HG02840 (cell line): ENCODE results near the gene ALX3.
"Not testable (repeated sequence)": the region's sequence is repeated elsewhere in the genome, so short reads cannot be mapped to it uniquely, and the experiment has no call there.

Source experiments
- ATAC-seq: cut with Tn5 transposase; IDR thresholded peaks from one replicate; pipeline ENCODE4 v1.9.1; 2021; ENCODE audit warnings: mild to moderate bottlenecking, moderate library complexity, moderate number of reproducible peaks; ENCODE audit not compliant: unreplicated experiment, low FRiP score

The ALX3 gene

DNA sequence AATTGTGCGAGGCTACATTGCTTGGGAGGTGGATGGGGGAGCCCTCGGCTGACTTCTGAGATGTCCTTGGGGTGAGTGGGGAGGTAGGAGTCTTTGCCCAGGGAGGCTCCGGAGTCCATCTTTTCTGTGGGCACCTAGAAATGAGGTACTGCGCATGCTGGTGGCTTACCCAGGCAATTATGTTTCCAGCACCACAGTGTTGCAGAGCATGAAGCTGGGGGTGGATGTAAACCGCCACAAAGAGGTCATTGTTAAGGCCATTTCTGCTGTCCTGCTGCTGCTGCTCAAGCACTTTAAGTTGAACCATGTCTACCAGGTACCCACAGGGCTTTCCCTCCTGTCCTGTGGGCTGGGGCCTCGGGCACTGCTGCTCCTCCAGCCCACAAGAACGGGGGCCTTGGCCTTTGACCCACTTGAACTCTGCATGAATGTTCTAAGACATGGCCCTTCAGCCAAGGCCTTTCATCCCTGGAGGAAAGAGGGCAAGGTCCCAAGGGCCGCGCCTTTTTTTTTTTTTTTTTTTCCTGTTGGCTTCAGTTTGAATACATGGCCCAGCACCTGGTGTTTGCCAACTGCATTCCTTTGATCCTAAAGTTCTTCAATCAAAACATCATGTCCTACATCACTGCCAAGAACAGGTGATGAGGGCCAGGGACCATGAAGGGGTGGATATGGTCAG lies 21.4 kb downstream of the ALX3 start:
- no peak for ATAC-seq

DNA sequence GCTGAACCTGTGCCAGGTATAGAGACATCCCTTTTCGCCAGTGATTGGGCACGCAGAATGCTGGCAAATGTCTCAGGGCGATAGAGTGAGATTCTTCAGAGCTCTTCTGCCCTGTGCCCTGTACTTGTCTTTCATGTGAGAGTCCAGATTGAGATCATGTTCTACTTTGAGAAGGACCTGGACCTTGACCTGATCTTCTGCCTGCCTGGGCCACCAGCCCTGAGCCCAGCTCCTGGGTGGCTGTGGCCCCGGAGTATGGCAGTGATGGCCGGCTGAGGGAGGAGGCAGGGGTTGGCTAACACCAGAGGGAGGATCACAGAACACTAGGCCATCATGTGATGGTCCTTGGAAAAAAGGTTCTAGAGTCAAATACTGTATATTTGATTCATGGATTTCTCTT lies 22.2 kb downstream of the ALX3 start:
- no peak for ATAC-seq

DNA sequence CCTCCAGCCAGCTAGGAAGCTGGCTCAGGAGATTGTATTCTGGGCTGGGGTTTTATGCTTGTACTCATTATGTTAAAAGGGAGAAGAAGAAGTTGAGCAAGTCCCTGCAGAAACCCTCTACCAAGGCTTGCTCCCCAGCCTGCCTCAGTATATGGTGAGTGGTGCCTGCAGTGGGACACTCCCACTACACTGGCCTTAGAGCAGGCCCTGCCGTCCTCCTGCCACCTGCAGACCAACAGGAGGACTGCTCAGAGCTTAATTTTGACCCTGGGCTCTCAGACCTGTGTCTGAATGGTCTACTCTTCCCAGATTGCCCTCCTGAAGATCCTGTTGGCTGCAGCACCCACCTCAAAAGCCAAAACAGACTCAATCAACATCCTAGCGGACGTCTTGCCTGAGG lies 23.0 kb downstream of the ALX3 start:
- no peak for ATAC-seq

DNA sequence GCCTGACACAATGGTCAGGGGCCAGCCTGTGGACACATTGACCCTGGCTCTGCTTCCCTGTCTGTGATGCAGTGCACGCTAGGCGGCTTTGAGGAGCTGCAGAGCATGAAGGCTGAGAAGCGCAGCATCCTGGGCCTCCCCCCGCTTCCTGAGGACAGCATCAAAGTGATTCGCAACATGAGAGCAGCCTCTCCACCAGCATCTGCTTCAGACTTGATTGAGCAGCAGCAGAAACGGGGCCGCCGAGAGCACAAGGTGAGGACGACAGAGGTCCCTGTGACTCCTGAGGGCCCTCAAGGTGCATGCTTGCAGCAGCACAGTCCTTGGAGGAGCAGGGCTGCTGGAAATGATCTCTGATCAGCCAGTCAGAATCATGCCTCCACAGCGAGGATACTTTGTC lies 27.5 kb downstream of the ALX3 start:
- no peak for ATAC-seq

DNA sequence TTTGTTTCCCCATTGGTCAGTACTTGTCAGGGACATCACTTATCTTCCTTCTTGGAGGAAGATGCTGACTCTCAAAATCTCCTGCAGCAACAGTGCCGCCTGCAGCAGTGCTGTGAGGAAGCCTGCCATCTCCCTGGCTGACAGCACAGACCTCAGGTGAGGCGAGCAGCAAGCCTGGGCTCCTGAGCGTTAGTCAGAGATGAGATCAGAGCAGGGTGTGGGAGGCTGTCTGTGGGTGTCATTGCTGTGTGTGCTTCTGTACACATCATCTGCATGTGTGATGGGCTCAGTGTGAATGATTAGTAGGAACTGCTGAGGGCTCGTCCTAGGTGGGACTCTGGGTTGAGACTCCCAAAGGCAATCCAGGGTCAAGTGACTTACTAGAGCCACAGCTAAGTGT lies 29.9 kb downstream of the ALX3 start:
- ATAC-seq, result no peak

DNA sequence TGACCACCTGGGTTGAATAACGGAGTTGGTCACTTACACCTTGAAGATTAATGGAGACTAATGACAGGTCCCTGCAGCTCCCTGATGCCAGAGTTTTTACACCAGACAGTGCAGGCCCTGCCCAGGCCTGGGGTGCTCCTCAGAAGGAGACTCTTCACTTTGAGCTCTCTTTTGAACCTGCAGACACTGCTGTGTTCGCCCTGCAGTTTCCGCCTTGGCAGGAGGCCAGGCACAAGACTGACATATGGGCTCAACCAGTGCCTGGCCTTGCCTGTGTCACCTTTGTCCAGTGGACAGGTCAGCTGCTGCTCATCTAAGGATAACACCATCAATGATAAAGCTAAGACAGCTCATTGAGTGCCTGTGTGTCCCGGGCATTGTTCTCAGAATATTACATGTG lies 30.8 kb downstream of the ALX3 start:
- no peak for ATAC-seq

DNA sequence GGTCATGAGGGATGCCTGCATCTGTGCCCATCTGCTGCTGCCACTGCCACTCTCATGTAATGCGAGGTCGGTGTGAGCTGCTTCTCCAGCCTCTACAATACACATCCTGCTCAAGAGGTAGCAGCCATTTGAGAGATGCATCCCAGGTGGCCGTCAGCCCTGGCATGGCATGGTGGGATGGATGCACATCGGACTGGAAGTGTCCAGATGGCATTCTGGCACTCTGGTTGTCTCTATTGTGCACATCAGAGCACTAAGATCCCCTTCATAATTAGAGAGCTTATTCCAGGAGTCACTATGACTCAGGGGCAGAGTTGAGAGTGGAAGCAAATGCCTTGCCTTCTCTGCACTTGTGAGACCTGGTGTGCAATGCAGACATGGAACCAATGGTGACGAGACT lies 32.2 kb downstream of the ALX3 start:
- no peak for ATAC-seq

DNA sequence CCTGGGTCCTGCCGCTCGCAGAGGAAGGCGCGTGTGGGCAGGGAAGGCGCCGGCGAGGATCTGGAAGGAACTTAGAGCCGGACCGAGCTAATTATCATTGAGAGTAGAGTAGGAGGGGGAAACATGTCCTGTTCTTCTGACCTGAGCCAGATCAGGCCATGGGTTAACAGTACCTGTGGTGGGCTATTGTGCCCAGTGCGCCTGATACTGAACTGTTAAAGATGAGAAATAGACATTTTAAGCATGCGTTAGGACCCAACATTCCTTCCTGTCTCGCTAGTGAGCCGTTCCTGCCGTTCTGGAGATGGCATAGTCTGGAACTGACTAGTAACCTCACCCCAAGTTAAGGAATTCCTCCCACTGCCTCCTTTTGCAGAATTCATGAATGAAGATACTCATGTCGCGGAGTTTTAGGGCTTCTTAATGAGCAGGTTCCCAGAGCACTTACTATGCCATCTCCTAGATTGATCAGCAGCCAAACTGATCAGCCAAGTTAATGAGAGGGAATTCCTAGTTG lies 35.2 kb downstream of the ALX3 start:
- no peak for ATAC-seq

DNA sequence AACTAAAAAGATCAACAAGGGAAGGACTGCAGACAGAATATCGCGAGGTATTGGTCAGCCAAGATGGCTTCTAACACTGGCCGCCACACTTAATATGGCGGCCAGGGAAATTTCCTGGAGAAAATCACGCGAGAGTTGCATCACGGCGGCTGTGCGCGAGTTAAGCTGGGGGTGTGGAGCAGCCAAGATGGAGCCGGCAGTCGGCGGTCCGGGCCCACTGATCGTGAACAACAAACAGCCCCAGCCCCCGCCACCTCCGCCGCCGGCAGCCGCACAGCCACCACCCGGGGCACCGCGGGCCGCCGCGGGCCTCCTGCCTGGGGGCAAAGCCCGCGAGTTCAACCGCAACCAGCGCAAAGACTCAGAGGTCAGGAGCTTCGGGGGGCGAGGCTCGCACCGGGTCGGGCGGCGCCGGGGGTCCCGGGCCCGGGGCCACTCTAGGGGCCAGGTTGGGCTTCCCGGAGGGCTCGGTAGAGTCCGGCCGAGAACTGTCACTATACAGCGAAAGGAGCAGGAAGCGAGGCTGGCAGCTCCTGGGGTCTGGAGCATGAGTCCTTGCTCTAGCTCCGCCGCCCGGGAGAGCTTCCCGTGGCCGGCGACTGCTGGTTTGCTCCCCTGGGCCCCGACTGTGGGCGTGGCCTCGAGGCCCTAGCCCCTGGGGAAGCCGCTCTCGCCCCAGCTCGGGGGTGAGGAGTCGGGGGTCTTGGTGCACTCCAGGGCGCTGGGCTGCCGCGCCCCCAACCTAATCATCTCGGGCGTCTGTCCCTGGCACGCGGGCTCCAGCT lies 35.8 kb downstream of the ALX3 start, which contains the start of gene STRIP1:
TSS of gene STRIP1 (plus strand) at position 174 of the 785 bp plus-strand sequence. CDS start at position 188, 14 bp downstream.
- ATAC-seq, result peak; percentile 84

DNA sequence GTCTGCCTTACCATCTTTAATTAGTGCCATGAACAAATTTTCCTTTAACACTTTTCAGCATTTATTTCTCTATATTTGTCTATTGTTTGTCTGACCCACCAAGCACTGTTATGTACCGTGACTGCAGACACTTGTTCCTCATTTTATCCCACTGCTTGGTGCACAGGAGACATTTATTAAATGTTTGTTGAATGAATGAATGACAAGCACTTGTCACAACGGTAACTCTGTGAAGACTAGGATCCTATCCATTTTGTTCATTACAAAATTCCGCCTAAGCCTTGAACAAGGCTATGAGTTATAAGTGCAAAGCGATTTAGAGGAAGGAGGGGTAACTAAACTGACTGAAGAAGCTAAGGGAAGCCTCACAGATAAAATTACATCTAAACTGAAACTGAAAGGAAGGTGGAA lies 36.4 kb downstream of the ALX3 start:
- no peak for ATAC-seq

DNA sequence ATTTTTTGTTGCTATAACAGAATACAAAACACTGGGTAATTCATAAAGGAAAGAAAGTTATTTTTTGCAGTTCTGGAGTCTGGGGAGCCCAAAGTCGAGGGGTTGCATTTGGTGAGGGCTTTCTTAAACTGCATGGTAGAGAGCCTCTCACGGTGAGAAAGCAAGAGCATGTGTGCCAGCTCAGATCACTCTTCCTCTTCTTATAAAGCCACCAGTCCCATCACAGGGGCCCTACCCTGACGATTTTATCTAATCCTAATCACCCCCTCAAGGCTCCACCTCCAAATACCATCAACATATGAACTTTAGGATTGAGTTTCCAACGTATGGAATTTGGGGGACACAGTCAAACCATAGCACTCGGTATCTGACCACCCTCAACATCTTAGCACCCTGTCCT lies 37.1 kb downstream of the ALX3 start:
- ATAC-seq, result no peak

DNA sequence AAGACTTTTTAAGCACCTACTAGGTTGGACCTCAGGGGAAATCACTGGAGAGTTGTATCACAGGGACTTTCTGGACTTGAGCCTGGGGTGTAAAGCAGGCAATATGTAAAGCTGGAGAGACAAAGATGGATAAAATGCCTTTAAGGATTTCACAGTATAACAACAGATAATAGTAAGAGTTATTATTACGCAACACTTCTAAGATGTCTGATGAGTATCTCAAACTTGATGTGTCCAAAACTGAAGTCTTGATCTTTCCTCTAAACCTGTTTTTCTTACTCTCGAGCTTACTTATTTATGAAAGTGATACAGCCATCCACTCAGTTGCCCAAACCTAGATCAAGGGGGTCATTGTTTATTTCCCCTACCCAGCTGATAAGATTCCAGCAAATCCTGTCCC lies 38.1 kb downstream of the ALX3 start:
- no peak for ATAC-seq

DNA sequence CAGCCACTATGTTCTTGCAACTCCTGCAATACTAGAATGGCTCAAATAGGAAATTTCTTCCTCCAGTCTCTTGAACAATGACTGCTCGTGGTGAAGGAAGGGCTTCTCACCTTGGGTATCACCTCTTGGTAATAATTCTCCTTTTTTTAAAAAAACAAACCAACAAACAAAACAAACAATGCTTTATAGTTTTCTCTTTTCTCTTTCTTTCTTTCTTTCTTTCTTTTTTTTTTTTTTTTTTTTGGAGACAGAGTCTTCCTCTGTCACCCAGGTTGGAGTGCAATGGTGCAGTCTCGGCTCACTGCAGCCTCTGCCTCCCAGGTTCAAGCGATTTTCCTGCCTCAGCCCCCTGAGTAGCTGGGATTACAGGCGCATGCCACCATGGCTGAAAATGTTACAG lies 39.8 kb downstream of the ALX3 start:
- ATAC-seq, result not testable (repeated sequence)

DNA sequence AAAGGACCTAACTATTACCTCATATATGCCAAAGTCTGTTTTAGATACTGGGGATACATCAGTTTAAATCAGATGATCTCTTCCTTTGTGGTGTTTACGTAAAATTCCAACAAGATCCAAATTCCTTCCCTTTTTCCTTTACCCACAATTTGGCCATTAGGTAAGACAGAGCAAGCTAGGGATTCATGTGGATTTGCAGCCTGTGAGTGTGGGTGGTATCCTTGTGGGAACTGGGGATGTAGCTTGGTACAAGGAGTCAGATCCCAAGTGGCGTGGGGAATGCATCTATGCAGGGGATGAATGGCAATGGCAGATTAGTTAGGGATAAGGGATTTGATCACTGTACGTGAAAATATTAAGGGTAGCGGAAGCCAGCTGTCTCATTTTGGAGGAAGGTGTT lies 45.9 kb downstream of the ALX3 start:
- no peak for ATAC-seq

DNA sequence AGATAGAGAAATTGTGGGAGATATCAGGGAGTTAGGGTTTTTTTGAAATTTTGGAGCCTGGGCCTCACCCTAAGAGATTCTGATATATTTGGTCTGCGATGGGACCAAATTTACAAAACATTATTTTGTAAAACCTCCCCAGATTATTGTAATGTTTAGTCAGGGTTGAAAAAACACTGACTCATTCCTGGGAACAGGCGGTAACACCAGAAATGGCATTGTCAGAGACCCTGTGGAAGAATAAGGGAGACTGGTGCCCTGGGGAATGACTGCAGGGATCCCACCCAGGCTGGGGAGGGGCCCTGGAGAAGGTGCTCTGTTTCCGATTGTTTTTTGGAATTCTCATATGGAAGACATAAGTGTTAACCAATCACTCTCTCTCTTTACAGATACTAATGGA lies 49.2 kb downstream of the ALX3 start:
- ATAC-seq, result no peak

DNA sequence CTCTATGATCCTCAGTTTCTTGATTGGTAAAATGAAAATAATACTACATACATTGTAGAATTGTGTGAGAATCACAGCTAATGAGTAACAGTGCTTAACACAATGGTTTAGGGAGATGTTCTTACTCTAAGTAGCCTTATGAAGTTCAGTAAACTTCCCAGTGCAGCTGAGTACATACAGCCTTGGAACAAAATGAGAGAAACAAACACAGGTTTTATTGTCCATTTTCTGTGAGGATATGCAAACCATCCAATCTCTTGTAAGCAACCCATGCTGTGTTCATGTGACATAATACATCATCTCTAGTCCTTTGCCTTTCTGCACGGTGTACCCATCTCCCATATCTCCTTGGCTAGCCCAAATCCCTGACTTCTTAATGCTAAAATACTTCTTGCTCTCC lies 50.7 kb downstream of the ALX3 start:
- ATAC-seq, result no peak

DNA sequence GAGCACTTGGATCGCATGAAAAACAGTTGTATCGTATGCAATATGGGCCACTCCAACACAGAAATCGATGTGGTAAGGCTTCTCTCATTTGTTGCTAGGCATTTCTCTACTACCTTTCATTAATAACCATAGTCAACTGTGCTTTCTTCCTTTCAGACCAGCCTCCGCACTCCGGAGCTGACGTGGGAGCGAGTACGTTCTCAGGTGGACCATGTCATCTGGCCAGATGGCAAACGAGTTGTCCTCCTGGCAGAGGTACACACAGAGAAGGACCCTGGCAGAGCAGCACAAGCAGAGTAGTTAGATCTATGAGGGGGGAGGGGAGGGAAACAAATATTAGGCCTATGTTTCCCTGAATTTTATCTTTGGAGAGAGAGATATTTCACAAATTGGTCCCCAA lies 52.1 kb downstream of the ALX3 start:
- no peak for ATAC-seq

DNA sequence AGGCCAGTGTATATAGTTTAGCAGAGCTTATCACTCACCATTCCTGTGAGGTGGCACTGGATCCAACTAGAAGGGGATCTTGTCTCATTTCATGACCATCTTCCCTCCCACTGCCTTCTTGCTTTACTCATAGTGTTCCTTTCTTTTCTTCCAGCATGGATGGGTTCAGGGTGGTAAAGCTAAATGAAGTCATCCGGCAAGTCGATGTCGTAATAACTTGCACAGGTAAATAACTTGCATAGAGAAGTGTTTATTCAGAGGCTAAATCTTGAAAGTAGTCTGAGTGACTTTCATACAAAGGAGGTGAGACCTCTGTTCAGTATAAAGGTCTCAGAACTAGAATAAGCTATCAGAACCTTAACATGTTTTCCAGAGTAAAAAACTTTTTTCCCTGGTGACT lies 52.7 kb downstream of the ALX3 start:
- ATAC-seq, result no peak

DNA sequence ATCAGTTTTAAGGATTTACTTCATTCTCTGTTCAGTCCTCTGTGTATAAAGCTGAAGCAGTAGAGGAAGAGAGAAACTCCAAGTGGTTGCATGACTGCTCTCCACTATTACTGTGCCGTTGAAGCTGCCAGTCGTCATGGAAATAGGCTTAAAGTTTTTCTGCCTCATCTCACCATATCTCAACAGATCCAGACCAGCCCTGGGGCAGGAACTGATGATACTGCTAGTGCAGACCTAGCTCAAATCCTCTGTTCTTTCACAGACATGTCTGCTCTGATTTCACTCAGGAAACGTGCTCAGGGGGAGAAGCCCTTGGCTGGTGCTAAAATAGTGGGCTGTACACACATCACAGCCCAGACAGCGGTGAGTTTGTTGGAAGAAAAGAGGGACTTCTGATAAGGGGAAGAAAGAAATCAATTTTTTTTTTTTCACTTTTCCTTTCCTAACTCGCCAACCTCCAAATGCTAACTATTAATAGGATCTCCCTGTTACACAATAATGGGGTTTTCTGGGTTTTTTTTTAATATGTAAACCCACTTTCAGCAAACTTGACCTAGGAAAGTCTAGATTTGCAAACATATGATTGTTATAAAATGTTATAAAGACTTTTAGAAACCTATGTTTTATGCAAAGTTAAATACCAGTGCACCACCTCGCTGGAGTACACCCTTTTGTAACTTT lies 58.2 kb downstream of the ALX3 start:
- ATAC-seq, result peak; percentile 46

DNA sequence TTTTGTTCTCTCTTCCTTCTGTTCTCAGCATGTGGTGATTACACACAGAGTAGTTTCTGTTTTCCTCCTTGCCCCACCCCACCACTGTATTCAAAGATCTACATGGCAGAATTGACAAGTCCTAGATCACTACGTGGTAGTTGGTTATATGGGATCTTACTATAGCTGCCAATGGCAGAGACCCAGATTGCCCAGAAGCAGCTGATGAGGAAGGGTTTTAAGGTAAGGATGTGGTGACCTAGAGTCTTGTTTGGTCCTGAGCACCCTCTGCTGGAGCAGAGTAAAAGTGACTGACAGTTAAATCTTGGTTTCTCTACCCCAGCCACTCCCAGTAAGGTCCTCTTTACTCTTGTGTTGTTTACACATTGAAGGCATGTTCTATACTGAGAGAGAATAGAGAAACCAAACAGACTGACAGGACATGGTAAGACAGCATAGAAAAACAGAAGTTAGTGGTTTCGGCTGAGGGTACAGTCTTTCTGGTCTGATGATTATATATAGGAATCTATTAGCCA lies 58.9 kb downstream of the ALX3 start:
- ATAC-seq, result peak; percentile 95
